ENCODE results near the gene LCLAT1.
A peak's percentile ranks its signal among the peaks of the same experiment; 100 is the strongest.

Gene LCLAT1

DNA sequence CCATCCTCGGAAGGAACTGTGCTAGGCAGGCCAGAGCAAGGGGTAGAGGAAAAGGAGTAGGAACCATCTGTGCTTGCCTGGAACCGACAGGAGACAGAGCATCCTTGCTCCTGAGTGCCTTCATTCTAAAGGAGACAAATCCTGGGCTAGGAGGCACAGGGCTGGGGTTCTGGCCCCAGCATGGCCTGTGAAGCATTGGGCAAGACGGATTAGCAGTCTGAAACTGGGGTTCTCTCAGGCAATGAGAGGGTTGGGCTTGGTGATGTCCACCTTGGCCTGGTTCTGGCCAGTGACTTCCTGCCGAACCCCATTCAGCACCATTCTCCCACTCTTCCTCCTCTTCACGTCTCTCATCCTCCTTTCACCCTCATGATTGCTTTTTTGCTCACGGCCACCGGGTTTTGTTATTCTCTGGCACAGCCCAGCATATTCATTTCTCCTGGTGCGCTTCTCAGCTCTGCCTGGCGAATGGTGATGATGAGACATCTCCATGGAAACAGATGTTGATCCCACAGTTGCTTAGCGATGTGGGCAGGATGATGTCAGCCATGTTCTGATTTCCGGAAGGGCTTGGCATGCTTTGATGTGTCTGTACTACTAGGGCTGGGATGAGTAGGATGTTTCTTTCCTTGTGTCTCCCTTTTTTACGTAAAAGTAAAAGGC lies 232.5 kb downstream of the LCLAT1 start:
- DNase-seq: peak; percentile 13

DNA sequence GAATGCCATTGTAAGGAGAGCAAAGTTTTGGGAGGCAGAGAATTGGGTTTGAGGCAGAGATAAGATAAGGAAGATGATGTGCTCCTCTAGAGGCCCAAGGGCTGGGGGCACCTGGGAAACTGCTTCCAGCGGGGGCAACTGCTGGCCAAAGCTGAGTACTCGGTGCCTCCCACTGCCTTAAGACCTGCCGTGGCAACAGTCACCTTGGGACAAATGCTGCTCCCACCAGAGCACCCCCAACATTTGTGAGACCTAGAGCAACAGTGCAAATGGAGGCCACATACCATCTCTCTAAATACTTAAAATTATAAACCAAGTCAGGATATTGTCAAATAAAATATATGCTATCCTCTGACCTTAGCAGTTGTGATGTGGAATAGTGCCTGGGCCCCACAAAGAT lies 233.1 kb downstream of the LCLAT1 start:
- DNase-seq: no peak

DNA sequence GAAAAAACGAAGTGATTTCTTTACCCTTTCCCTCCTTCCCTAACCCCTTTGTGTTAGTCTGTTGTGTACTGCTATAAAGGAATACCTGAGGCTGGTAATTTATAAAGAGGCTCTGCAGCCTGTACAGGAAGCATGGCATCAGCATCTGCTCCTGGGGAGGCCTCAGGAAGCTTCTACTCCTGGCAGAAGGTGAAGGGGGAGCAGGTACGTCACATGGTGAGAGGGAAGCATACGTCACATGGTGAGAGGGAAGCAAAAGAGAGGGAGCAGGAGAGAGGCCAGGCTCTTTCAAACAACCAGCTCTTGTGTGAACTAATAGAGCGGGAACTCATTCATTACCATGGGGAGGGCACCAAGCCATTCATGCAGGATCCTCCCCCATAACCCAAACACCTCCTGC lies 234.0 kb downstream of the LCLAT1 start:
- DNase-seq: no peak

DNA sequence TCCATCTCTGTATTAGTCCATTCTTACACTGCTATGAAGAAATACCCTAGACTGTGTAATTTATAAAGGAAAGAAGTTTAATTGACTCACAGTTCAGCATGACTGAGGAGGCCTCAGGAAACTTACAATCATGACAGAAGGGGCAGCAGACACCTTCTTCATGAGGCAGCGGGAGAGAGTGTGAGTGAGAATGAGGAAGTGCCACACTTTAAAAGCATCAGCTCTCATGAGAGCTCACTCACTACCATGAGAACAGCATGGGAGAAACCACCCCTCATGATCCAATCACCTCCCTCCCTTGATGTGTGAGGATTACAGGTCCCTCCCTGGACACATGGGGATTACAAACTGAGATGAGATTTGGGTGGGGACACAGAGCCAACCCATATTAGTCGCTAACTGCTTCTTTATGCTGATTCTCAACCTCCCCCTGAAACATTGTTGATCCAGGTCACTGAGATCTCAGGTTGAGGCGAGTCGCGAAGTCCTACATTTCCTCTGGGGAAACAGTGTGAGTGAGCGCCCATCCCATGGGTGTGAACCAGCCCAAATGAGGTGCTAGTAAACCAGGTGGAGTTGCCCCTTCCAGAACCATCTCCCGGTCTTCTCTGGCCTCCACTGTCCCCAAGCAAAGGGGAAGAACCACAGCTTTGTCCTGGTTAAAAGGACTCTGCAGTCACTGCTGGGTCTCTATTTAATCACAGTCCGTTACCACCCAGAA lies 236.3 kb downstream of the LCLAT1 start:
- DNase-seq: no peak

DNA sequence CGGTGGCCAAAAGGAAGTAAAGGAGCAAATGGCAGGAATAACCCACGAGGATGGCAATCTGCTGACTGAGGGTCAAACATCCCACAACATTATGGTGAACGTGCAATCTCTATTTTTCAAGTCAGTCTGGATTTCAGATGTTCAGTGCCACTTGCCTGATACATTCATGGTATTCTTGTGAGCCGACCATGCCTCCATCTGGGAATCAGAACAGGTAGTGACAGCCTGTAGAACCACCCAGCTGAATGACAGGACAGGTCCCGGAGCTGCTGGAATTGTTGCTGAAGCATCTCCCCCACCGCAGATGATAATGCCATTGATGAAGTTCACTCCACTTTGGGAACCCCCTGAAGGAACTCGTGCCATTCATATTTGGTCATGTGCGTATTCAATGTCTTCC lies 237.0 kb downstream of the LCLAT1 start:
- DNase-seq: no peak

DNA sequence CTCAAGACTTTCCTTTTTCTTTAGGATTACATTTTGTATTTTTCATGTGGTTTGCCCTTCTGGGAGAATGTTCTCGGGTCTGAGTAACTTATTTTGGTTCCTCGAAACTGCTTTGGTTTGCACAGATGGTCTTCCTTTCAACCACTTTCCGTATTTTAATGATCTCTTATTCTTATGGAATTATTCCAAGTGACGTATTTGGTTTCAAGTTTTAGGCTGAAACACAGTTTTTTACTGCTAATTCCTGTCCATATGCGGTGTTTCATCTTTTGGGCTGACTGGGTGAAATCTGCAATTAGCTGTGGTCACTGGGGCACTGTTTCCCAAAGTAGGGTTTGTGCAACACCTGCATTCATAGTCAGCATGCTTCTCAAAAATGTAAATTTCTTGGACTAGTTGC lies 237.5 kb downstream of the LCLAT1 start:
- no peak for DNase-seq

DNA sequence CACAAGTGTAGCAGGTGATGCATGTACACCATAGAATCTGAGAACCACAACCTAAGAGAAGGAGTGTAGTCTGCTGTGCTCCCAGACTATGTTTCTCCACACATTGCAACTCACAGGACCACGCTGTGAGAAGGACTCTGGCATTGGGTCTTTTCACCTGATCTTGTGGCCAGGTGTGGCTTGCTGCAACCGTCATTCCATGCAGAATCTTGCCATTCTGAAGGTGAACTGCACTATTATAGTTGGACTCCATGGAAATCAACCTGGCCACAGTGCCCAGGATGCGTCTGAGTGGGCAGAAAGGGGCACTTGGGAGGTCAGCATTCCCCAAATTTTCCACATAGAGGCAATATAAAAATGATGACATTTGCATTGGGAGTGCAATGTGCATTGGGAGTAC lies 237.9 kb downstream of the LCLAT1 start:
- DNase-seq: no peak

DNA sequence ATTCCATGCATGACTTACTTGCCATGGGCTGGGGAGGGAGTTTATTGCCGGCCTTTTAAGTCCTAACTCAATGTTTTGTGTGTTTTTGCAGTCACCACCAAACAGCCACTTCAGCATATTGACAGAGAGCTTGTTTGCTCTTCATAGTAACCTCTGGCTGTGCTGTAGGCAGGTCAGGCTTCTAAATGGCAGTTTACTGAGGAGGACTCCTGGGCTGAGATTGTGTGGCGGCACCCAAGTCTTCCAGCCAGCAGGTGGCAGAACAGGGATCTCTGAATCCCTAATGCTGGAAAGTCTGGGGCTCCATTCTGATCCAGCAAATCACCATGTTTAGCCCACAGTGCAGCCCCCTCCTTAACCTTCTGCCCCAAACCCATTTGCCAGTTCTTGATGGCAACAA lies 239.0 kb downstream of the LCLAT1 start:
- no peak for DNase-seq

DNA sequence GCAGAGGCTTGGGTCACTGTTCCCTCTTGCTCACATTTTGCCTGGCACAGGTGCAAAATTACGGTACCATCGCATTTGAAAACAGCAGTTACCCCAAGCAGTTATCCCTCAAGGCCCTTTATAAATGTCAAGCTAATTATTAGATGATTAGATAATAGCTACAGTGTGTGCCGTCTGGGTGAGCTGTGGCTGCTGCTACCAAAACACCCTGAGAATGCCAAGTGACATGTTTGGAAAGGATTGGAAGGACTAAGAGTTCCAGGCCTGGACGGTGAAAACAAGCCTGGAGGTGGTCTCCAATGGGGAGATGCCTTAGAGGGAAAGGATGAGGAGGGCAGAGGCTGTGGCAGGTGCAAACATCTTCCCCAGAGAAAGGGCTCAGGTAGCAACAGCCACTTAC lies 239.6 kb downstream of the LCLAT1 start:
- DNase-seq: no peak

DNA sequence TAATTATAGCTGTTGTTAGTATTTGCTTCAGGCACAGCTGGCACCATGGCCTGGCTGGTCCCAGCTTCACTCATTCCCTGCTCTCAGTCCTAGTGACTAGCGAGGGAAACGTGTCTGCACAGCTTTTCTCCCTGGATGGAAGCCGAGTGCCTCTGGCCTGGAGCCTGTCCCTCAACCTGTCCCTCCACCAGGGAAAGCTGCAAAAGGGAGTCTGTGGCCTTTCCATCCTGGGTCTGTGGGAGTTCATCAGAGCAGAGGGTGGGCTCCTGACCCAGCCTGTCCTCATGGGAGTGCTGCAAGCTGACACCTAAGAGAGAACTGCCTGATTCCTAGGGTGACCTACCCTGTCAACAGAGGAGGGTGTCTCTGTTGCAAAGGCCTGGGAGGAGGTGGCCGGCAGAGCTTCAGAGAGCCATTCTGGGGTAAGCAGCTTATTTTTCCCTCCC lies 241.9 kb downstream of the LCLAT1 start:
- DNase-seq: no peak

DNA sequence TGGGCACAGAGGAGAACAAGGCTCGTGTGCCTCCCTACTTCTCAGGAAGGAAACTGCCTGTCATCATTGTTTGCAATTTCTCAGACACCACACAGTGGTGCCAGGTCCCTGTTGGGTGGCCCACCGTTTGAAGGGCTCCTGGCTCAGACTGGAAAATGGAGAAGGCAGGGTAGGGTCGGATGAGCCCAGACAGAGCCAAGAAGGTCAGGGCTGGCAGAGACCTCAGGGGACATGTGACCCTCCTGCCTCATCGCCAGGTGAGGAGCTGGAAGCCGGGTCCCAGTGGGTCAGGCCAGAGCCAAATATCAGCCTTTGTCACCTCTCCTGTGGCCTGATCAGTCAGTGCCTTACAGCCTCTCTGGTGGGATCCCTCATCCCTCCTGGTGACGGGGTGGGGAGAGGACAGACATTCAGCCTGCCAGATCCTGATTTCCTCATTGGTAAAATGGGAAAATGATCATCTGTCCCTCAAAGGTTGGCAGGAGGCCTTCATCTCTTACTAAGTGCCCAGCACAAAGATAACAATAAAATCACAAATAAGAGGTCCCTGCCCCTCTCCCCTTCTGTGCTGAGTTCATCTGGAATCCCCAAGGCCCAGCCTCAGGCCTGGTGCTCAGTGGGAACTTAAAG lies 242.6 kb downstream of the LCLAT1 start:
- no peak for DNase-seq

DNA sequence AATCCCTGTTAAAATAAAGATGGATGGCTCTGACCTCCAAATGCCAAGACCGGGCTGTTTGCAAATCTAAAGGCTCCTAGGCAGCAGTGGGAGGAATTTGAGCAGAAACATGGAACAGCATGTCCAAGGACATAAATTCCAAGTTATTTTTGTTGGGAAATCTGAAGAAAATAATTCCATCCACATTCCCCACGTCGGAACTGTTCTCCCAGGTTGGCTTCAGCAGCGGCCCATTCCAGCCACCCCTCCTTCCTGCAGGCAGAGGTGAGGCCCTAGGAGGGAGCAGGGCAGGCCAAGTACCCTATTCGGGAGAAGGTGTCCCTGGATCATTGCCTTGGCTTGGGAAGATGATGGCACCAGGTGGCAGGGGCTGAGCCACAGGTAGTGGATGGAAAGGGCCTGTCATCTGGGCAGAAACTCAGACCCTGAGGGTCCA lies 243.1 kb downstream of the LCLAT1 start:
- DNase-seq: no peak

DNA sequence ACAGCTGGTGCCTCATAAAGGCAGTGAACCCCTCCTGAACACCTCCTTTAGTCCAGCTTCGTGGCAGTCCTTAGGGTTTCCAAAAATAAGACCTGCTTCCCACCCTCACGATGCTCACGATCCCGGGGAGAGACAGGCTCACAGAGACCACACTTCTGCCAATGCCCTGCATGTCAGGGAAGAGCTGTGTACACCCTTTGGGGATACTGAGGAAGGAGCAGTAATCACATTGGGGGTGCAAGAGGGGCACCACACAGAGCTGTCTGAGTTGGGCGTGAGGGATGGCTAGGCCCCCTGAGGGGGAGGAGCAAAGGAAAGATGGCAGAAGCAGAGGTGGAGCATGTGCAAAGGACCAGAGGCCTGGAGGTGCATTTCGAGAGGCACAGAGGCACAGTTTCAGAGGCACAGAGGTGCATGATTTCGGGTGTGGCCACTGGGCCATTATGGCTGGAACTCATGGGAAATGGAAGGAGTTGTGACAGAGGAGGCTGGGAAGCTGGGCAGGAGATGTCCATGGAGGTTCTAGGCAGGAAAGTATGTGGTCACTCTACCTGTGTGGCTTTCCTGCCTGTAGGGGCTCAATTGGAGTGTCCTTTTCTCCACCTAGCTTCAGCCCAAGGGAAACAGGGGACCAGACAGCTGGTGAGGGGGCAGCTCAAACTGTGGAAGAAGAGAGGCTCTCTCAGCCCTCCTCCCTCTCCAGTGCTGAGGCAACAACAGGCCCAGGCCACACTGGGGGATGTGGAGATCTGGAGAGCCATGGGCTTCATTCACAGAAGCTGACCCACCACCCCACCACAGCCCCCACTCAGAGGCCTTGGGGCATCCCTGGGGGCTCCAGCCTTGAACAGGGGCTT lies 244.3 kb downstream of the LCLAT1 start:
- no peak for DNase-seq

DNA sequence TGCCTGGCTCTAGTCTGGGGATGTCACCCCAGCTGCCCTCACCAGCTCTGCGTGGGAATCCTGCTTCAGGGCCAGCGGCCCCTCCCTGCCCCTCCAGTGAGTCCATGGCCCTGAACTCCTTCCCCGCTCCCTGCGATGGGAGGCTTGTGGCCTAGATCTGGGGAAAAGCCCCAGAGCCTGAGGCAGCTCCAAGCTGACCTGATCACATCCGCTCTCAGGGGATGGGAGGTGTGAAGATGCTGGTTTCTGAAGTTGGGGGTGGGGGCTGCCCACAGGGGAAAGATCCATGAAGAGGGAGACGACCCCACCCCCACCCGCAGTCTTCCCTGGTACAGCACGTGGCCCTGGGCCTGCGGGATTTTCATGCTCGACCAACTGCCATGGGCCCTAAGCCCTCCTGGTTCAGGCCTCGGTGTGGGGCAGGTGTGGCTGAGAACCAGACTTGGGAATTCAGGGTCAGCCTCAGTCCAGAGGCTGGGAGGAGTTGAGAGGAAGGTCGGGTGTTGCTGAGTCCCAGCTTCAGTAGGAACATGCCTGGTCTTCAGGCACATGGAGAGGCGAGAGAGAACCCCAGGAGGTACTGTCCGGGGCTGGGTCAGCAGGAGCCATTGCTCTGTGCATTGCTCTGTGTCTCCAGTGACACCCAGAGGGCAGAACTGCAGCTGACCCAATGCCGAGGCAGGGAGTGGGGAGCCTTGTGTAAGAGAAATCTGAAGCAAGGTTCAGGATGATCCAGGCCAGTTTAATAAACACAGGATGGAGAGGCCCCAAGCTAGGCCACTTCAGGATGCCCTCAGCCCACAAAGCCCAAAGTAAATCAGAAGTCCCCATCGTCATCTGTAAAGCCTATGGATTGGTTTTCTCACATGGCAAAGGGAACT lies 245.1 kb downstream of the LCLAT1 start:
- no peak for DNase-seq

DNA sequence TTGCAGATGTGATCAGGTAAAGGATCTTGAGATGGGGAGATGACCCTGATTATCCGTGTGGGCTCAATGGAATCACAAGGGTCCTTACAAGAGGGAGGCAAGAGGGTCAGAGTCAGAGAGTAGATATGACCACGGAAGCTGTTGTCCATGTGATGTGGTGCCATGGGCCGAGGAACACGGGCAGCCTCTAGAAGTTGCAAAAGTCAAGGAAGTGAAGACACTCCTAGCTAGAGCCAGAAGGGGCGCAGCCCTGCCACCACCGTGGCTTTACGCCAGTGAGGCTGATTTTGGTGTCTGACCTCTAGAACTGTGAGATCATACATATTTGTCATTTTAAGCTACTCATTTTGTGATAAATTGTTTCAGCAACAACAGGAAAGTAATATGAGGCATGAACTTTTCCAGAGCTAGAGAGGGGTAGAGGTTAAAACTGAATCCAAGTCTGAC lies 245.8 kb downstream of the LCLAT1 start:
- DNase-seq: no peak

All from central memory CD4-positive, alpha-beta T cell (primary cell).